Kidney (tissue), 14 donors: ENCODE results near the gene PRPF8. TPM values are rescaled to one million over a fixed set of nuclear protein-coding genes. Genes with fewer than 3 reads are reported as not detected.

Source experiments
- DNase-seq, 5 donors: peaks; one replicate each; pipeline ENCODE4 v3.0.0-alpha.2; 2013 to 2020
- FAIRE-seq: peaks from 2 replicates; lab custom pipeline; 2012; peaks lifted over from hg19 to GRCh38; lab: Jason Lieb, UNC
- H3K27ac ChIP-seq, 2 donors: one replicate each; pipeline ENCODE4 v1.7.0; 2013; ENCODE audit warnings: low read depth in 2 of 2, low read length in 2 of 2, inconsistent platforms in 1 of 2
- H3K27me3 ChIP-seq: one replicate; pipeline ENCODE4 v1.7.1; 2013; ENCODE audit warnings: low read length, inconsistent platforms; ENCODE audit not compliant: control insufficient read depth, insufficient read depth
- H3K36me3 ChIP-seq, 3 donors: one replicate each; pipeline versions ENCODE4 v1.7.0 to v1.7.1; 2013; ENCODE audit warnings: low read length in 3 of 3, control low read depth in 1 of 3, inconsistent platforms in 1 of 3; ENCODE audit not compliant: insufficient read depth in 3 of 3, control insufficient read depth in 2 of 3
- H3K4me1 ChIP-seq, 3 donors: one replicate each; pipeline versions ENCODE4 v1.7.0 to v1.7.1; 2013; ENCODE audit warnings: low read length in 3 of 3, inconsistent platforms in 1 of 3, low read depth in 1 of 3; ENCODE audit not compliant: control insufficient read depth in 2 of 3, insufficient read depth in 2 of 3
- H3K4me3 ChIP-seq, 3 donors: one replicate each; pipeline versions ENCODE4 v1.7.0 to v1.8.1; 2013; ENCODE audit warnings: low read length in 3 of 3, control low read depth in 1 of 3, inconsistent platforms in 1 of 3
- H3K9ac ChIP-seq, 3 donors: one replicate each; pipeline versions ENCODE4 v1.7.0 to v1.7.1; 2013; ENCODE audit warnings: low read length in 3 of 3, control low read depth in 1 of 3, inconsistent platforms in 1 of 3
- H3K9me3 ChIP-seq, 3 donors: one replicate each; pipeline versions ENCODE4 v1.7.0 to v1.7.1; 2013; ENCODE audit warnings: low read length in 3 of 3, control low read depth in 1 of 3, inconsistent platforms in 1 of 3; ENCODE audit not compliant: control insufficient read depth in 2 of 3, insufficient read depth in 1 of 3
- CTCF ChIP-seq: IDR thresholded peaks from 3 replicates; pipeline ENCODE4 v1.5.1; 2012; ENCODE audit warnings: mild to moderate bottlenecking, moderate library complexity, borderline replicate concordance; ENCODE audit not compliant: insufficient read depth; ENCODE audit errors: extremely low read depth
- intact Hi-C: fragments of 100-400 bp; cut with DNase I; formaldehyde crosslinking; loops from one replicate; pipeline ENCODE4 v1.11.1; 2022
- polyA plus RNA-seq: library from polyadenylated mRNA; stranded (reverse); fragments of 350-450 nt; fragmentation: Illumina TruSeq; extraction: RNeasy Lipid Tissue Mini Kit (QIAGEN cat#74804); gene quantifications from one replicate; pipeline ENCODE4 v1.2.3, GENCODE V29; 2014; ENCODE audit warnings: low read depth, low replicate concordance; ENCODE audit not compliant: insufficient read depth
- total RNA-seq: library from RNA; stranded (reverse); fragmentation: NEBNext Ultra II Directional; extraction: Animal tissue kit (Norgen Biotek cat#: 25700); gene quantifications from one replicate; pipeline ENCODE4 v1.2.1, GENCODE V29; 2021
- donor health status: control.
- donor health status: control.
- donor health status: control.
- donor health status: control.
- donor health status: control.
- donor health status: DM: yes; HTN: yes; CAD: no.
- donor health status: Normal renal cell carcinoma (clear cell type).

Gene PRPF8
- total and polyA plus RNA-seq, 2 donors from 2014 or later = 181 to 236 TPM

GRCh38 chr17:1648963-1649843, 35.5 kb downstream of the PRPF8 start:
- intact Hi-C loops = no loop called here
- H3K27me3 ChIP-seq = no peaks in the 10 kb centered on the region
- H3K4me1 ChIP-seq = peaks cover 0 to 44% (median 26%) of the 10 kb centered on the region in 3 donors
- no peaks in the 10 kb centered on the region for H3K9me3 ChIP-seq
- DNase-seq (peak; percentile 95 to 98 (median 97)), FAIRE-seq (no peak)
- peak overlapping the region in 2 of 3 donors; percentile 61 to 70 for H3K4me3 ChIP-seq
- H3K36me3 ChIP-seq = peaks cover 20 to 41% (median 37%) of the 10 kb centered on the region in 3 donors
- peak; percentile 100 for TF ChIP-seq CTCF
- H3K9ac ChIP-seq = peak overlapping the region in 1 of 3 donors; percentile 55
- peak overlapping the region; percentile 92 to 96 for H3K27ac ChIP-seq

DNA sequence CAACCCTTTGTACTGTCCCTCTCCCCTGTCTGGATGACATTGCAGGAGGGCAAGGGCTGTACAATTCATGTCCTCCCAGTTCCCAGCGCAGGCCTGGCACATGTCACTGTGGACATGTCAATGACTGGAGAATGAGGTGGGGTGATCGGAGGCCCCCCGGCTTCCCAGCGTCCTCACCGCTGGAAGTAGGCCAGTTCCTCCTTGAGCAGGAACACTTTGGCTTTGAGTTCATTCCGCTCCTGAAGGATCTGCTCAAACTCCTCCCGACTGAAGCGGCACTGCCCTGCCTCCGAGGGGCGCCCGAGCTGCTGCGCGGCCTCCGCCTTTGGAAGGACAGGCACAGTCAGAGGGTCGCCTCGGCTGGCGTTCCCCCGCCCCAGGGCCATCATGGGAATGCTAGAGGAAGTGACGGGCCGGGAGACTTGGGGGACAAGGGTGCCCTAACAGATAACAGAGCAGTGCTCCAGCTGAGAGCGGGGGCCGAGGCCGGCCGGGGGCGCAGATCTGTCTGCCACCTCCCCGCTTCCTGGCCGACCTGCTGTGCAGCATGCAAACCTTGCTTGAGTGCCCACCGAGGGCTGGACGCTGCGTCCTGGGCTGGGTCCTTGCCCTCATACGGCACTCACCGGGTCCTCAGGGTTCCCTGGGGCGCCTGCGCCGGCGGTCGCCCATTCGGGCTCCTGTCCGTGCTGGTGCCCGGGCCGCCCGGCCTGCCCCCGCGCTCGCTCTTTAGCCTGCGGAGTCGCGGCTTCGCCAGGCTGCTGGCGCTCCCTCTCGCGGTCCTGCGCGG, 36.3 kb downstream of the PRPF8 start:
- Histone ChIP-seq H3K27ac (peak overlapping the region; percentile 74), H3K4me3 (peak overlapping the region in 2 of 3 donors; percentile 6 to 60), H3K9ac (peak overlapping the region in 2 of 3 donors; percentile 46 to 60), H3K36me3 (peaks cover 12 to 33% (median 29%) of the 10 kb centered on the region in 3 donors), H3K4me1 (peaks cover 0 to 47% (median 30%) of the 10 kb centered on the region in 3 donors), H3K9me3 (no peaks in the 10 kb centered on the region), H3K27me3 (no peaks in the 10 kb centered on the region)
- intact Hi-C loops = no loop called here
- DNase-seq (peak in 2 of 5 donors; percentile 47 to 76), FAIRE-seq (no peak)
- no peak for TF ChIP-seq CTCF

GRCh38 chr17:1647802-1648171, 36.9 kb downstream of the PRPF8 start:
- FAIRE-seq (no peak), DNase-seq (peak in 1 of 5 donors; percentile 81)
- TF ChIP-seq CTCF = no peak
- H3K9ac ChIP-seq = peak overlapping the region in 1 of 3 donors; percentile 60
- H3K36me3 ChIP-seq = peaks cover 8 to 27% (median 23%) of the 10 kb centered on the region in 3 donors
- H3K27me3 ChIP-seq = no peaks in the 10 kb centered on the region
- intact Hi-C loops = no loop called here
- peaks cover 0 to 47% (median 30%) of the 10 kb centered on the region in 3 donors for H3K4me1 ChIP-seq
- H3K27ac ChIP-seq = no peak overlapping the region
- H3K9me3 ChIP-seq = no peaks in the 10 kb centered on the region
- peak overlapping the region in 1 of 3 donors; percentile 60 for H3K4me3 ChIP-seq
